Measurements from ENCODE around the gene POLE. TPM values are rescaled to one million over a fixed set of nuclear protein-coding genes. Genes with fewer than 3 reads are reported as not detected.

The POLE gene
- total and polyA plus RNA-seq, 4 donors, result 33.4 to 69.9 (median 39.8) TPM

GRCh38 chr12:132728502-132728901 lies 41.4 kb upstream of the POLE start:
- 100% methylated on average over 6 of the region's 7 CpGs for WGBS (ENCODE audit: insufficient coverage)
- Histone ChIP-seq H3K27ac (ENCODE audit: low read depth, low read length) (no peak overlapping the region), H3K27me3 (ENCODE audit: control insufficient read depth, insufficient read depth, low read length) (no peaks in the 10 kb centered on the region)

GRCh38 chr12:132727091-132727794 lies 40.1 kb upstream of the POLE start:
- no peaks in the 10 kb centered on the region for H3K27me3 ChIP-seq (ENCODE audit: control insufficient read depth, insufficient read depth, low read length)
- peaks cover 88% of the 10 kb centered on the region for H3K36me3 ChIP-seq (ENCODE audit: control insufficient read depth, insufficient read depth, low read length)
- no peak overlapping the region for H3K4me3 ChIP-seq (ENCODE audit: low read depth, low read length)
- H3K27ac ChIP-seq (ENCODE audit: low read depth, low read length), result no peak overlapping the region
- DNase-seq (ENCODE audit: low read depth in 4 of 6, low spot score in 6 of 6), result no peak
- peaks cover 4% of the 10 kb centered on the region for H3K4me1 ChIP-seq (ENCODE audit: control insufficient read depth, insufficient read depth, low read length)
- H3K9me3 ChIP-seq (ENCODE audit: control insufficient read depth, insufficient read depth, low read length), result no peaks in the 10 kb centered on the region
- WGBS (ENCODE audit: insufficient coverage), result 94% methylated on average over 37 of the region's 37 CpGs

More at GRCh38 chr12:132728502-132728901, 41.4 kb upstream of the POLE start:
- Histone ChIP-seq H3K4me1 (ENCODE audit: control insufficient read depth, insufficient read depth, low read length) (no peaks in the 10 kb centered on the region), H3K36me3 (ENCODE audit: control insufficient read depth, insufficient read depth, low read length) (peaks cover 83% of the 10 kb centered on the region), H3K9me3 (ENCODE audit: control insufficient read depth, insufficient read depth, low read length) (no peaks in the 10 kb centered on the region), H3K4me3 (ENCODE audit: low read depth, low read length) (no peak overlapping the region)
- DNase-seq (ENCODE audit: low read depth in 4 of 6, low spot score in 6 of 6), result no peak

- no peak for DNase-seq (ENCODE audit: low read depth in 4 of 6, low spot score in 6 of 6)
- no peak overlapping the region for H3K27ac ChIP-seq (ENCODE audit: low read depth, low read length)
- whole genome bisulfite sequencing (ENCODE audit: insufficient coverage), result 95% methylated on average over 10 of the region's 12 CpGs
- H3K4me3 ChIP-seq (ENCODE audit: low read depth, low read length), result no peak overlapping the region
- H3K27me3 ChIP-seq (ENCODE audit: control insufficient read depth, insufficient read depth, low read length), result no peaks in the 10 kb centered on the region
- peaks cover 89% of the 10 kb centered on the region for H3K36me3 ChIP-seq (ENCODE audit: control insufficient read depth, insufficient read depth, low read length)
- peaks cover 4% of the 10 kb centered on the region for H3K4me1 ChIP-seq (ENCODE audit: control insufficient read depth, insufficient read depth, low read length)
- H3K9me3 ChIP-seq (ENCODE audit: control insufficient read depth, insufficient read depth, low read length), result no peaks in the 10 kb centered on the region
These were observed 39.2 kb upstream of the POLE start for GRCh38 chr12:132726386-132726785.

- H3K4me3 ChIP-seq (ENCODE audit: low read depth, low read length), result no peak overlapping the region
- H3K9me3 ChIP-seq (ENCODE audit: control insufficient read depth, insufficient read depth, low read length), result no peaks in the 10 kb centered on the region
- 84% methylated on average over 29 of the region's 30 CpGs for WGBS (ENCODE audit: insufficient coverage)
- H3K4me1 ChIP-seq (ENCODE audit: control insufficient read depth, insufficient read depth, low read length), result peaks cover 4% of the 10 kb centered on the region
- H3K36me3 ChIP-seq (ENCODE audit: control insufficient read depth, insufficient read depth, low read length), result peaks cover 89% of the 10 kb centered on the region
- H3K27me3 ChIP-seq (ENCODE audit: control insufficient read depth, insufficient read depth, low read length), result no peaks in the 10 kb centered on the region
- no peak for DNase-seq (ENCODE audit: low read depth in 4 of 6, low spot score in 6 of 6)
- no peak overlapping the region for H3K27ac ChIP-seq (ENCODE audit: low read depth, low read length)
These were observed 37.5 kb upstream of the POLE start for GRCh38 chr12:132724506-132725241.

GRCh38 chr12:132723764-132724140 lies 36.6 kb upstream of the POLE start:
- no peaks in the 10 kb centered on the region for H3K27me3 ChIP-seq (ENCODE audit: control insufficient read depth, insufficient read depth, low read length)
- WGBS (ENCODE audit: insufficient coverage), result 88% methylated on average over 1 of the region's 2 CpGs
- H3K4me3 ChIP-seq (ENCODE audit: low read depth, low read length), result no peak overlapping the region
- peaks cover 92% of the 10 kb centered on the region for H3K36me3 ChIP-seq (ENCODE audit: control insufficient read depth, insufficient read depth, low read length)
- no peak overlapping the region for H3K27ac ChIP-seq (ENCODE audit: low read depth, low read length)
- no peak for DNase-seq (ENCODE audit: low read depth in 4 of 6, low spot score in 6 of 6)
- H3K9me3 ChIP-seq (ENCODE audit: control insufficient read depth, insufficient read depth, low read length), result no peaks in the 10 kb centered on the region
- peaks cover 4% of the 10 kb centered on the region for H3K4me1 ChIP-seq (ENCODE audit: control insufficient read depth, insufficient read depth, low read length)

- Histone ChIP-seq H3K9me3 (ENCODE audit: control insufficient read depth, insufficient read depth, low read length) (no peaks in the 10 kb centered on the region), H3K4me3 (ENCODE audit: low read depth, low read length) (no peak overlapping the region), H3K4me1 (ENCODE audit: control insufficient read depth, insufficient read depth, low read length) (peaks cover 4% of the 10 kb centered on the region), H3K36me3 (ENCODE audit: control insufficient read depth, insufficient read depth, low read length) (peaks cover 90% of the 10 kb centered on the region), H3K27me3 (ENCODE audit: control insufficient read depth, insufficient read depth, low read length) (no peaks in the 10 kb centered on the region), H3K27ac (ENCODE audit: low read depth, low read length) (no peak overlapping the region)
- 91% methylated on average over 28 of the region's 30 CpGs for WGBS (ENCODE audit: insufficient coverage)
- DNase-seq (ENCODE audit: low read depth in 4 of 6, low spot score in 6 of 6), result no peak
These were observed 36.0 kb upstream of the POLE start for GRCh38 chr12:132723015-132723763.

- H3K4me3 ChIP-seq (ENCODE audit: low read depth, low read length), result no peak overlapping the region
- H3K36me3 ChIP-seq (ENCODE audit: control insufficient read depth, insufficient read depth, low read length), result peaks cover 90% of the 10 kb centered on the region
- H3K9me3 ChIP-seq (ENCODE audit: control insufficient read depth, insufficient read depth, low read length), result no peaks in the 10 kb centered on the region
- 95% methylated on average over 20 of the region's 25 CpGs for WGBS (ENCODE audit: insufficient coverage)
- H3K27ac ChIP-seq (ENCODE audit: low read depth, low read length), result no peak overlapping the region
- H3K27me3 ChIP-seq (ENCODE audit: control insufficient read depth, insufficient read depth, low read length), result no peaks in the 10 kb centered on the region
- peaks cover 4% of the 10 kb centered on the region for H3K4me1 ChIP-seq (ENCODE audit: control insufficient read depth, insufficient read depth, low read length)
- DNase-seq (ENCODE audit: low read depth in 4 of 6, low spot score in 6 of 6), result no peak
These were observed 33.6 kb upstream of the POLE start for GRCh38 chr12:132720606-132721345.

GRCh38 chr12:132719954-132720324 lies 32.8 kb upstream of the POLE start:
- Histone ChIP-seq H3K9me3 (ENCODE audit: control insufficient read depth, insufficient read depth, low read length) (no peaks in the 10 kb centered on the region), H3K36me3 (ENCODE audit: control insufficient read depth, insufficient read depth, low read length) (peaks cover 91% of the 10 kb centered on the region), H3K27ac (ENCODE audit: low read depth, low read length) (no peak overlapping the region), H3K4me3 (ENCODE audit: low read depth, low read length) (no peak overlapping the region), H3K27me3 (ENCODE audit: control insufficient read depth, insufficient read depth, low read length) (no peaks in the 10 kb centered on the region), H3K4me1 (ENCODE audit: control insufficient read depth, insufficient read depth, low read length) (peaks cover 4% of the 10 kb centered on the region)
- no peak for DNase-seq (ENCODE audit: low read depth in 4 of 6, low spot score in 6 of 6)
- WGBS (ENCODE audit: insufficient coverage), result 93% methylated on average over 12 of the region's 12 CpGs
